Measurements from ENCODE around the gene ACAD9.

ACAD9 gene

DNA sequence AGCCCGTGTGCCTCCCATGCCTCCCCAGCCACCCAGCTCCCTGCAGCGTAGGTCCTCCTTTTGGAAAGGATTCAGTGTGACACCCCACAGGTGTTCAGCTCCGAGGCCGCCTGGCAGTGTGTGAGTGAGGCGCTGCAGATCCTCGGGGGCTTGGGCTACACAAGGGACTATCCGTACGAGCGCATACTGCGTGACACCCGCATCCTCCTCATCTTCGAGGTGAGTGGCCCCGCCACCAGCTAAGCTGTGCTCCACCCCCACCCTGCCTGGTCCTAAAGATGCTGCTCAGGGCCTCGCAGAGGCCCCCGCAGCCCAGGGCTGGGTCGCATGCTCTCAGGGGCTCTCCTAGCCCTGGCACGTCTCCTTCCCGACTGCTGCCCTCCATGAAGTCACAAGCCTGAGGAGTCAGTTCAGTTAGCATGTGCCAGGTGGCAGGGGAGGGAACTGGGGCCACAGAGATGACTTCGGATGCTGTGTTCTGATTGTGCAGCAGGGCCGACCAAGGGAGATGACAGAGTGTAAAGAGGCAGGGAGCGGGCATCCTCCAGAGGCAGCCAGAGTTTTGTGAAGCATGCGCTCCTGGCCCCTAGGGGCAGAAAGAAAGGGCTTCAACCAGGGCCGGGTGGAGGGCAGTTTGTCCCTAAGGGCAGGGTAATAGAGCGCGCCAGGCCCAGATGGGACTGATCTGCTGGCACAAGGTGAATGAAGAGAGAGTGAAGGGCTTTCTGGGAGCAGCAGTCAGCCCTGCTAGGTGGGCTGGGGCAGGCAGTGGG, 26.8 kb downstream of the ACAD9 start:
- no peak overlapping the region for H3K4me3 ChIP-seq (ENCODE audit: low read depth, low read length)
- TF ChIP-seq, protein P1, sequence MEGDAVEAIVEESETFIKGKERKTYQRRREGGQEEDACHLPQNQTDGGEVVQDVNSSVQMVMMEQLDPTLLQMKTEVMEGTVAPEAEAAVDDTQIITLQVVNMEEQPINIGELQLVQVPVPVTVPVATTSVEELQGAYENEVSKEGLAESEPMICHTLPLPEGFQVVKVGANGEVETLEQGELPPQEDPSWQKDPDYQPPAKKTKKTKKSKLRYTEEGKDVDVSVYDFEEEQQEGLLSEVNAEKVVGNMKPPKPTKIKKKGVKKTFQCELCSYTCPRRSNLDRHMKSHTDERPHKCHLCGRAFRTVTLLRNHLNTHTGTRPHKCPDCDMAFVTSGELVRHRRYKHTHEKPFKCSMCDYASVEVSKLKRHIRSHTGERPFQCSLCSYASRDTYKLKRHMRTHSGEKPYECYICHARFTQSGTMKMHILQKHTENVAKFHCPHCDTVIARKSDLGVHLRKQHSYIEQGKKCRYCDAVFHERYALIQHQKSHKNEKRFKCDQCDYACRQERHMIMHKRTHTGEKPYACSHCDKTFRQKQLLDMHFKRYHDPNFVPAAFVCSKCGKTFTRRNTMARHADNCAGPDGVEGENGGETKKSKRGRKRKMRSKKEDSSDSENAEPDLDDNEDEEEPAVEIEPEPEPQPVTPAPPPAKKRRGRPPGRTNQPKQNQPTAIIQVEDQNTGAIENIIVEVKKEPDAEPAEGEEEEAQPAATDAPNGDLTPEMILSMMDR (IDR thresholded peaks at IDR 0.05; ENCODE audit: low read depth, low read length) = no peak

DNA sequence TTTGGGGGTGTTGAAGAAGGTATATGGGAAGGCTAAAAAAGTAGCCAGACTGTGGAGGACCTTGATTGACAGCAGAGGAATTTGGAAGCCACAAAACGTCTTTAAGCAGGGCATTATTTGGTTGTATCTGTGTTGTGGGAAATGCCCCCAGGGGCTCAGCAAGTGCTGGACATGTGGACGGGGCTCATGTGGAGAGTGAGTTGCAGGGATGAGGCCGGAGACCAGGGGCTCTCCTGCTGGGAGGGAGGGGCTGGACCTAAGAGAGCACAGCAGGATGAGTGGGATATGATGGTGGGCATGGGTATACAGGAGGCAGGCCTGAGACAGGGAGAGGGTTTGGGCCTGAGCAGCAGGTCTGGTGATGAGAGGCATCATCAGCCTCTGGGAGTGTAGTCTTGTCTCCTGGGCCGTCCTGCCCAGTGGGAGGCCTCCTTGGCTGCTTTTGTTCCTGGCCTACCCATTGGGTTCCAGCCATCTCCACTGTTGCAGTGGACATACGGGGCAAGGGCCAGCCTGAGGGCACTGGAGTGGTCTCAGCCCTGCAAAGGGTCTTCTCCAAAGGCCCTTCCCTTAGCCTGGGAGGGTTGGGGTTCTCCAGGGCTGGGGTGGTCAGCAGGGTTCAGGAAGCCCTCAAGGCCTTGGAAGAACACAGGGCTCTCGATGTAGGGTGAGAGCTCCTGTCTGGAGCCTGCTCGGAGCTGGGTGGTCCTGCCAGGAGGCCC, 27.5 kb downstream of the ACAD9 start:
- TF ChIP-seq, protein P1 (IDR thresholded peaks at IDR 0.05; ENCODE audit: low read depth, low read length) = no peak
- no peak overlapping the region for H3K4me3 ChIP-seq (ENCODE audit: low read depth, low read length)

DNA sequence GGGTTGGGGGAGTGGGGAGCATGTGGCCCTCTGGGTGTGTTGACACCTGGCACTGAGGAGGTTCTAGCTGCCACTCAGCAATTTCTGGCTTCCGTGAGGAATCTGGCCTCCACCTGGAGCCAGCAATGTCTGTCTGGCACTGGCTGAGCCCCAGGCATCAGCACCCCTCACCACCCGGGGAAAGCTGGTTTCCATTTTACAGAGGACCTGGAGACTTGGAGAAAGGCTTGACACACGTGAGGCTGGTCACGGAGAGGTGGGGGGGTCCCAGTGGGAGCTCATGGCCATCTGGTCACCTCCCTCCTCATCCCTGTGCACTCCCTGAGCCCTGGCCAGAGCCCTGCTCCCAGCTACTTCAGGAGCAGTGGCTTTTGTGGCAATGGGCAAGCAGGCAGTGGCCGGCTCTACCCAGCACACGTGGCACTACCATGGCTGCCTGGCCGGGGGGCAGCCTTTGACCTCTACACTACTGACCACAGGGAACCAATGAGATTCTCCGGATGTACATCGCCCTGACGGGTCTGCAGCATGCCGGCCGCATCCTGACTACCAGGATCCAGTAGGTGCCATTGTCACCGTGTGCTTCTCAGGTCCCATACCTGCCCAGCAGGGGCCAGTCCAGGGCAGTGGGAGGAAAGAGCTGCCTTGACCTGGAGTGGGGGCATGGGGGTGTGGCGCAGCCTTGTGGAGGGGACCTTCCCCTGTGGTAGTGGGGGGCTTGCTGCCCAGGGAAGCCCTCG, 28.5 kb downstream of the ACAD9 start:
- H3K4me3 ChIP-seq (ENCODE audit: low read depth, low read length) = no peak overlapping the region
- TF ChIP-seq, protein P1 (IDR thresholded peaks at IDR 0.05; ENCODE audit: low read depth, low read length) = no peak

DNA sequence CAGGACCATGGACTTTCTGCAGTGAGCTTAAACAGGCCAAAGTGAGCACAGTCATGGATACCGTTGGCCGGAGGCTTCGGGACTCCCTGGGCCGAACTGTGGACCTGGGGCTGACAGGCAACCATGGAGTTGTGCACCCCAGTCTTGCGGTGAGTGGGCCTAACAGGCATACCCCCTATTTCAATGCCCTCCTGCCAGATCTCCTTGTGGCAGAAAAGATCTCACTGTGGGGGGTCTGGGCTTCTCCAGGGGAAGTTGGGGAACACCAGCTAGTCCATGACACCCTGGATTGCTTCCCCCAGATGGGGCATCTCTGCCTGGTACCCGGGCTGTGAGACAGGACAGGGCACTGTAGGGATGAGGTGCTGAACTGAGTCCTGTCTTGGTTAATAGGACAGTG, 29.5 kb downstream of the ACAD9 start:
- no peak overlapping the region for H3K4me3 ChIP-seq (ENCODE audit: low read depth, low read length)
- TF ChIP-seq, protein P1 (IDR thresholded peaks at IDR 0.05; ENCODE audit: low read depth, low read length) = no peak

DNA sequence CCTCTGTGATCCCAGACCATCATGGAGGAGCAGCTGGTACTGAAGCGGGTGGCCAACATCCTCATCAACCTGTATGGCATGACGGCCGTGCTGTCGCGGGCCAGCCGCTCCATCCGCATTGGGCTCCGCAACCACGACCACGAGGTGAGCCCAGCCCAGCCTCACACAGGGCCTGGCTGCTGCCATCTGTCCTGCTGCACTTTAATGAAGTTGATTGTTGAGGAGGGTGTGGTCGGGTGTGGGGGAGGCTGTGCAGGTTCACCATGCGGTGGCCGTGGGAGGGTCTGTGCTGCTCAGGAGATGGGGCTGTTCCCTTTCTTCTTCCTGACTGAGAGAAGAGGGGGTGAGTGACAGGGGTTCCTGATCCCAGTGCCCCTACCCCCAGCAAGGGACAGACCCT, 30.6 kb downstream of the ACAD9 start:
- TF ChIP-seq, protein P1 (IDR thresholded peaks at IDR 0.05; ENCODE audit: low read depth, low read length) = no peak
- no peak overlapping the region for H3K4me3 ChIP-seq (ENCODE audit: low read depth, low read length)

DNA sequence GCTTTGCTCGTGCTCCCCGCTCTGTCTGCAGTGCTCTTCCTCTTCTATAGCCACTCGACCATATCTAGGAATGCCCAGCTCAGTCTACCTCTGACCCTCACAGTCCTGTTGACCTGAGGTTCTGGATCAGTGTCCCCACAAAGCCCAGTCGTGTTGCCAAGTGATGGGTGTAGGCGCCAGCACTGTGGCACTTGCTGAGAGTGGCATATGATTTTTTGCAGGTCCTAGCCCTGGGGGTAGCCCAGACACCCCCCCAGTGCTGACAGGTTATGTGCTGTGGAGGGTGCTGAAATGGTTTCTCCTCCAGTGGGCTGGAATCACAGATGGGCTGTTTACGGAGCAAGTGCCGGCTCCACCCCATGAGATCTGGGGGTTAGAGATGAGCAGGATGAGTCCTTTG, 32.5 kb downstream of the ACAD9 start:
- TF ChIP-seq, protein P1 (IDR thresholded peaks at IDR 0.05; ENCODE audit: low read depth, low read length) = no peak
- H3K4me3 ChIP-seq (ENCODE audit: low read depth, low read length) = no peak overlapping the region

All from WI38 (cell line).